HL-60 (cell line): ENCODE data around the gene ADAMTS17.

Experiments
- POLR2AphosphoS5 ChIP-seq: IDR thresholded peaks from 2 replicates; pipeline ENCODE4 v1.6.1; 2012; ENCODE audit warnings: low read depth
- TF ChIP-seq, protein P1 (sequence below): IDR thresholded peaks from one replicate; pipeline ENCODE4 v1.5.1; 2011; ENCODE audit warnings: low read length, control low read depth, inconsistent platforms; ENCODE audit not compliant: insufficient read depth
- TF ChIP-seq, protein P2 (sequence below): IDR thresholded peaks from 2 replicates; pipeline ENCODE4 v1.6.1; 2012; ENCODE audit warnings: low read depth; ENCODE audit not compliant: insufficient replicate concordance

DNA sequence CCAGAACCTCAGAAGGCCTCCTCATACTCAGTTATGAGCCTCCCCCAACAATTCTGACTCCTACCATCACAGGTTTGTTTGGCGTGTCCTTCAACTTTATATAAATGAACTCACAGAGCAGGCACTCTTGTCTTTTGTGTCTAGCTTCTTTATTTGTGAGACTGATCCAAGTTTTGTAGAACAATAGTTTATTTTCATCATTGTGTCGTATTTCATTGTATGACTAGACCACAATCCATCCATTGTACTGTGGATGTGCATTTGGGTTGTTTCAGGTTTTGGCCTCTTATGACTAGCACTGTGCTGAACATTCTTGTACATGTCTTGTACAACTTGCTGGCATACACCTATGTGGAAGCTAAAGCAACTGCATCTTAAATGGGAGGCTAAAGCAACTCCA is 315.7 kb downstream of the ADAMTS17 start:
- TF ChIP-seq, protein P1, sequence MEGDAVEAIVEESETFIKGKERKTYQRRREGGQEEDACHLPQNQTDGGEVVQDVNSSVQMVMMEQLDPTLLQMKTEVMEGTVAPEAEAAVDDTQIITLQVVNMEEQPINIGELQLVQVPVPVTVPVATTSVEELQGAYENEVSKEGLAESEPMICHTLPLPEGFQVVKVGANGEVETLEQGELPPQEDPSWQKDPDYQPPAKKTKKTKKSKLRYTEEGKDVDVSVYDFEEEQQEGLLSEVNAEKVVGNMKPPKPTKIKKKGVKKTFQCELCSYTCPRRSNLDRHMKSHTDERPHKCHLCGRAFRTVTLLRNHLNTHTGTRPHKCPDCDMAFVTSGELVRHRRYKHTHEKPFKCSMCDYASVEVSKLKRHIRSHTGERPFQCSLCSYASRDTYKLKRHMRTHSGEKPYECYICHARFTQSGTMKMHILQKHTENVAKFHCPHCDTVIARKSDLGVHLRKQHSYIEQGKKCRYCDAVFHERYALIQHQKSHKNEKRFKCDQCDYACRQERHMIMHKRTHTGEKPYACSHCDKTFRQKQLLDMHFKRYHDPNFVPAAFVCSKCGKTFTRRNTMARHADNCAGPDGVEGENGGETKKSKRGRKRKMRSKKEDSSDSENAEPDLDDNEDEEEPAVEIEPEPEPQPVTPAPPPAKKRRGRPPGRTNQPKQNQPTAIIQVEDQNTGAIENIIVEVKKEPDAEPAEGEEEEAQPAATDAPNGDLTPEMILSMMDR, result no peak
- TF ChIP-seq, protein P2, sequence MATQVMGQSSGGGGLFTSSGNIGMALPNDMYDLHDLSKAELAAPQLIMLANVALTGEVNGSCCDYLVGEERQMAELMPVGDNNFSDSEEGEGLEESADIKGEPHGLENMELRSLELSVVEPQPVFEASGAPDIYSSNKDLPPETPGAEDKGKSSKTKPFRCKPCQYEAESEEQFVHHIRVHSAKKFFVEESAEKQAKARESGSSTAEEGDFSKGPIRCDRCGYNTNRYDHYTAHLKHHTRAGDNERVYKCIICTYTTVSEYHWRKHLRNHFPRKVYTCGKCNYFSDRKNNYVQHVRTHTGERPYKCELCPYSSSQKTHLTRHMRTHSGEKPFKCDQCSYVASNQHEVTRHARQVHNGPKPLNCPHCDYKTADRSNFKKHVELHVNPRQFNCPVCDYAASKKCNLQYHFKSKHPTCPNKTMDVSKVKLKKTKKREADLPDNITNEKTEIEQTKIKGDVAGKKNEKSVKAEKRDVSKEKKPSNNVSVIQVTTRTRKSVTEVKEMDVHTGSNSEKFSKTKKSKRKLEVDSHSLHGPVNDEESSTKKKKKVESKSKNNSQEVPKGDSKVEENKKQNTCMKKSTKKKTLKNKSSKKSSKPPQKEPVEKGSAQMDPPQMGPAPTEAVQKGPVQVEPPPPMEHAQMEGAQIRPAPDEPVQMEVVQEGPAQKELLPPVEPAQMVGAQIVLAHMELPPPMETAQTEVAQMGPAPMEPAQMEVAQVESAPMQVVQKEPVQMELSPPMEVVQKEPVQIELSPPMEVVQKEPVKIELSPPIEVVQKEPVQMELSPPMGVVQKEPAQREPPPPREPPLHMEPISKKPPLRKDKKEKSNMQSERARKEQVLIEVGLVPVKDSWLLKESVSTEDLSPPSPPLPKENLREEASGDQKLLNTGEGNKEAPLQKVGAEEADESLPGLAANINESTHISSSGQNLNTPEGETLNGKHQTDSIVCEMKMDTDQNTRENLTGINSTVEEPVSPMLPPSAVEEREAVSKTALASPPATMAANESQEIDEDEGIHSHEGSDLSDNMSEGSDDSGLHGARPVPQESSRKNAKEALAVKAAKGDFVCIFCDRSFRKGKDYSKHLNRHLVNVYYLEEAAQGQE, result no peak
- no peak for TF ChIP-seq POLR2AphosphoS5
